ENCODE measurements around the gene CLDN15. TPM values are rescaled to one million over a fixed set of nuclear protein-coding genes. Genes with fewer than 3 reads are reported as not detected.

The CLDN15 gene
- total RNA-seq, 1 donor, result 4.5 TPM

- peaks cover 31% of the 10 kb centered on the region for H3K4me1 ChIP-seq (ENCODE audit: insufficient read depth, low read length)
- no peaks in the 10 kb centered on the region for H3K27me3 ChIP-seq (ENCODE audit: insufficient read depth, low read length)
- H3K4me3 ChIP-seq (ENCODE audit: low read length), result no peak overlapping the region
- H3K9me3 ChIP-seq (ENCODE audit: low read depth, low read length), result no peaks in the 10 kb centered on the region
These were observed 902 bp upstream of the CLDN15 start for GRCh38 chr7:101238226-101239182.

- Histone ChIP-seq H3K4me3 (ENCODE audit: low read length) (no peak overlapping the region), H3K4me1 (ENCODE audit: insufficient read depth, low read length) (peaks cover 14% of the 10 kb centered on the region), H3K9me3 (ENCODE audit: low read depth, low read length) (no peaks in the 10 kb centered on the region), H3K27me3 (ENCODE audit: insufficient read depth, low read length) (no peaks in the 10 kb centered on the region)
These were observed 1.2 kb downstream of the CLDN15 start for GRCh38 chr7:101236292-101236835.

- Histone ChIP-seq H3K9me3 (ENCODE audit: low read depth, low read length) (no peaks in the 10 kb centered on the region), H3K27me3 (ENCODE audit: insufficient read depth, low read length) (no peaks in the 10 kb centered on the region), H3K4me3 (ENCODE audit: low read length) (no peak overlapping the region), H3K4me1 (ENCODE audit: insufficient read depth, low read length) (peaks cover 6% of the 10 kb centered on the region)
These were observed 2.1 kb downstream of the CLDN15 start for GRCh38 chr7:101235522-101235921.

- peaks cover 6% of the 10 kb centered on the region for H3K4me1 ChIP-seq (ENCODE audit: insufficient read depth, low read length)
- H3K27me3 ChIP-seq (ENCODE audit: insufficient read depth, low read length), result no peaks in the 10 kb centered on the region
- H3K9me3 ChIP-seq (ENCODE audit: low read depth, low read length), result no peaks in the 10 kb centered on the region
- no peak overlapping the region for H3K4me3 ChIP-seq (ENCODE audit: low read length)
These were observed 2.6 kb downstream of the CLDN15 start for GRCh38 chr7:101235050-101235449.

GRCh38 chr7:101234636-101235035, 3.0 kb downstream of the CLDN15 start:
- H3K4me3 ChIP-seq (ENCODE audit: low read length), result no peak overlapping the region
- no peaks in the 10 kb centered on the region for H3K9me3 ChIP-seq (ENCODE audit: low read depth, low read length)
- H3K27me3 ChIP-seq (ENCODE audit: insufficient read depth, low read length), result no peaks in the 10 kb centered on the region
- H3K4me1 ChIP-seq (ENCODE audit: insufficient read depth, low read length), result peaks cover 6% of the 10 kb centered on the region

- H3K9me3 ChIP-seq (ENCODE audit: low read depth, low read length), result no peaks in the 10 kb centered on the region
- H3K4me1 ChIP-seq (ENCODE audit: insufficient read depth, low read length), result no peaks in the 10 kb centered on the region
- no peaks in the 10 kb centered on the region for H3K27me3 ChIP-seq (ENCODE audit: insufficient read depth, low read length)
- H3K4me3 ChIP-seq (ENCODE audit: low read length), result no peak overlapping the region
These were observed 3.6 kb downstream of the CLDN15 start for GRCh38 chr7:101233907-101234547.

GRCh38 chr7:101232141-101232850, 5.3 kb downstream of the CLDN15 start:
- Histone ChIP-seq H3K4me3 (ENCODE audit: low read length) (no peak overlapping the region), H3K27me3 (ENCODE audit: insufficient read depth, low read length) (no peaks in the 10 kb centered on the region), H3K9me3 (ENCODE audit: low read depth, low read length) (no peaks in the 10 kb centered on the region), H3K4me1 (ENCODE audit: insufficient read depth, low read length) (no peaks in the 10 kb centered on the region)

- Histone ChIP-seq H3K4me3 (ENCODE audit: low read length) (no peak overlapping the region), H3K9me3 (ENCODE audit: low read depth, low read length) (no peaks in the 10 kb centered on the region), H3K27me3 (ENCODE audit: insufficient read depth, low read length) (no peaks in the 10 kb centered on the region), H3K4me1 (ENCODE audit: insufficient read depth, low read length) (no peaks in the 10 kb centered on the region)
These were observed 6.0 kb downstream of the CLDN15 start for GRCh38 chr7:101231644-101232043.

- H3K4me3 ChIP-seq (ENCODE audit: low read length), result no peak overlapping the region
- H3K4me1 ChIP-seq (ENCODE audit: insufficient read depth, low read length), result no peaks in the 10 kb centered on the region
- H3K27me3 ChIP-seq (ENCODE audit: insufficient read depth, low read length), result no peaks in the 10 kb centered on the region
- no peaks in the 10 kb centered on the region for H3K9me3 ChIP-seq (ENCODE audit: low read depth, low read length)
These were observed 10.9 kb downstream of the CLDN15 start for GRCh38 chr7:101226721-101227120.

- Histone ChIP-seq H3K4me1 (ENCODE audit: insufficient read depth, low read length) (no peaks in the 10 kb centered on the region), H3K27me3 (ENCODE audit: insufficient read depth, low read length) (no peaks in the 10 kb centered on the region), H3K4me3 (ENCODE audit: low read length) (no peak overlapping the region), H3K9me3 (ENCODE audit: low read depth, low read length) (no peaks in the 10 kb centered on the region)
These were observed 12.0 kb downstream of the CLDN15 start for GRCh38 chr7:101225650-101226049.

GRCh38 chr7:101223528-101223927, 14.1 kb downstream of the CLDN15 start:
- no peaks in the 10 kb centered on the region for H3K27me3 ChIP-seq (ENCODE audit: insufficient read depth, low read length)
- H3K9me3 ChIP-seq (ENCODE audit: low read depth, low read length), result no peaks in the 10 kb centered on the region
- H3K4me1 ChIP-seq (ENCODE audit: insufficient read depth, low read length), result peaks cover 18% of the 10 kb centered on the region
- H3K4me3 ChIP-seq (ENCODE audit: low read length), result no peak overlapping the region

- peaks cover 22% of the 10 kb centered on the region for H3K4me1 ChIP-seq (ENCODE audit: insufficient read depth, low read length)
- no peaks in the 10 kb centered on the region for H3K9me3 ChIP-seq (ENCODE audit: low read depth, low read length)
- H3K4me3 ChIP-seq (ENCODE audit: low read length), result no peak overlapping the region
- H3K27me3 ChIP-seq (ENCODE audit: insufficient read depth, low read length), result no peaks in the 10 kb centered on the region
These were observed 15.2 kb downstream of the CLDN15 start for GRCh38 chr7:101222275-101222830.

GRCh38 chr7:101220295-101220694, 17.3 kb downstream of the CLDN15 start:
- Histone ChIP-seq H3K4me1 (ENCODE audit: insufficient read depth, low read length) (peaks cover 36% of the 10 kb centered on the region), H3K4me3 (ENCODE audit: low read length) (no peak overlapping the region), H3K27me3 (ENCODE audit: insufficient read depth, low read length) (no peaks in the 10 kb centered on the region), H3K9me3 (ENCODE audit: low read depth, low read length) (no peaks in the 10 kb centered on the region)

GRCh38 chr7:101218236-101219125, 19.1 kb downstream of the CLDN15 start:
- H3K4me3 ChIP-seq (ENCODE audit: low read length), result peak overlapping the region; percentile 63

More at GRCh38 chr7:101218236-101219125, 19.1 kb downstream of the CLDN15 start:
- no peaks in the 10 kb centered on the region for H3K27me3 ChIP-seq (ENCODE audit: insufficient read depth, low read length)
- peaks cover 36% of the 10 kb centered on the region for H3K4me1 ChIP-seq (ENCODE audit: insufficient read depth, low read length)
- H3K9me3 ChIP-seq (ENCODE audit: low read depth, low read length), result no peaks in the 10 kb centered on the region
